Activated naive CD4-positive, alpha-beta T cell treated with anti-CD3 and anti-CD28 coated beads, Interleukin-2, amount 50 U/mL, for 72 hours (primary cell): ENCODE data around the gene ZNF768. TPM values are rescaled to one million over a fixed set of nuclear protein-coding genes. Genes with fewer than 3 reads are reported as not detected.

Source experiments
- ATAC-seq, 2 donors: fragments of 150-1000 bp; cut with Tn5 transposase; 2 replicates each; pipeline ENCODE4 v1.10.0; 2021; ENCODE audit warnings: mild to moderate bottlenecking in 2 of 2, moderate library complexity in 2 of 2
- DNase-seq, 2 donors: peaks; one replicate each; pipeline ENCODE4 v3.0.0; 2021 to 2022; ENCODE audit warnings: low spot score in 2 of 2
- H3K27ac Mint-ChIP-seq, 2 donors: one replicate each; pipeline ENCODE4 v1.8.0; 2022; ENCODE audit warnings: mild to moderate bottlenecking in 2 of 2, mixed read lengths in 2 of 2
- H3K36me3 Mint-ChIP-seq, 2 donors: one replicate each; pipeline ENCODE4 v1.8.0; 2022; ENCODE audit warnings: mixed read lengths in 2 of 2
- H3K9me3 Mint-ChIP-seq, 2 donors: one replicate each; pipeline ENCODE4 v1.8.0; 2022; ENCODE audit warnings: mixed read lengths in 2 of 2
- total RNA-seq, 2 donors: library from RNA; stranded (reverse); gene quantifications; one replicate each; pipeline ENCODE4 v1.2.3, GENCODE V29; 2022

Gene ZNF768
- total RNA-seq, 2 donors from 2014 or later = 2.3 to 9.3 TPM

- H3K27ac Mint-ChIP-seq = peak overlapping the region; percentile 70 to 98
- ATAC-seq (no peak), DNase-seq (no peak)
- H3K9me3 Mint-ChIP-seq = no peaks in the 10 kb centered on the region
- peaks cover 48 to 59% of the 10 kb centered on the region in 2 donors for H3K36me3 Mint-ChIP-seq
These were observed 51.7 kb downstream of the ZNF768 start for GRCh38 chr16:30474684-30475083.

GRCh38 chr16:30474074-30474452 lies 52.3 kb downstream of the ZNF768 start:
- Mint-ChIP-seq H3K9me3 (no peaks in the 10 kb centered on the region), H3K27ac (peak overlapping the region; percentile 98), H3K36me3 (peaks cover 48 to 59% of the 10 kb centered on the region in 2 donors)
- no peak for DNase-seq
- no peak for ATAC-seq

Other genes with a start within 250 kb of the ZNF768 start
- gene CD2BP2, start 171.3 kb downstream of the ZNF768 start, total RNA-seq = 10 to 100 TPM; 57.3 to 64.4 TPM
- 10 to 100 TPM; 52.5 to 69.5 TPM for gene TBC1D10B, start 156.1 kb downstream of the ZNF768 start, total RNA-seq
- 1 to 10 TPM in 1 of 2 donors, under 1 TPM in 1; 0.97 to 1.2 TPM for gene MYL11, start 151.8 kb downstream of the ZNF768 start, total RNA-seq
- 100 to 1,000 TPM; 161 to 208 TPM for gene SEPTIN1, start 144.0 kb downstream of the ZNF768 start, total RNA-seq
- gene ZNF48, start 131.1 kb downstream of the ZNF768 start, total RNA-seq = 10 to 100 TPM in 1 of 2 donors, 1 to 10 TPM in 1; 7.6 to 10.9 TPM
- gene ZNF771, start 119.0 kb downstream of the ZNF768 start, total RNA-seq = 1 to 10 TPM; 4.4 to 7.9 TPM
- gene DCTPP1, start 96.5 kb downstream of the ZNF768 start, total RNA-seq = 100 to 1,000 TPM in 1 of 2 donors, 10 to 100 TPM in 1; 53.1 to 113 TPM
- 10 to 100 TPM; 54.8 to 62.7 TPM for gene SEPHS2, start 80.7 kb downstream of the ZNF768 start, total RNA-seq
- 100 to 1,000 TPM; 297 to 390 TPM for gene ITGAL, start 53.8 kb downstream of the ZNF768 start, total RNA-seq
- 1 to 10 TPM; 4.5 to 8.2 TPM for gene ZNF747, start 8.3 kb upstream of the ZNF768 start, total RNA-seq
- 10 to 100 TPM; 11.1 to 11.6 TPM for gene ZNF764, start 31.8 kb upstream of the ZNF768 start, total RNA-seq
- gene ZNF688, start 45.1 kb upstream of the ZNF768 start, total RNA-seq = 1 to 10 TPM; 7.2 TPM
- gene ZNF785, start 59.1 kb upstream of the ZNF768 start, total RNA-seq = 10 to 100 TPM; 10.8 to 22.1 TPM
- 10 to 100 TPM; 11.6 to 13.7 TPM for gene ZNF689, start 83.8 kb upstream of the ZNF768 start, total RNA-seq
- 100 to 1,000 TPM; 103 to 111 TPM for gene PRR14, start 124.4 kb upstream of the ZNF768 start, total RNA-seq
- gene FBRS, start 131.9 kb upstream of the ZNF768 start, total RNA-seq = 100 to 1,000 TPM; 104 to 117 TPM
- 10 to 100 TPM; 61.6 to 76.8 TPM for gene SRCAP, start 172.6 kb upstream of the ZNF768 start, total RNA-seq
- gene PHKG2, start 221.9 kb upstream of the ZNF768 start, total RNA-seq = 10 to 100 TPM; 32.9 to 61.9 TPM
- gene CFAP119, start 235.5 kb upstream of the ZNF768 start, total RNA-seq = 1 to 10 TPM; 2.6 to 3.6 TPM
- 10 to 100 TPM; 68.9 to 74.4 TPM for gene RNF40, start 235.8 kb upstream of the ZNF768 start, total RNA-seq